Liver (tissue), 9 donors: Measurements from ENCODE around the gene DTNB. TPM values are rescaled to one million over a fixed set of nuclear protein-coding genes. Genes with fewer than 3 reads are reported as not detected.

Experiments used
- DNase-seq: peaks from one replicate; pipeline ENCODE4 v3.0.0-alpha.2; 2017; ENCODE audit warnings: low spot score
- H3K27ac ChIP-seq, 2 donors: one replicate each; pipeline ENCODE4 v1.7.0; 2013; ENCODE audit warnings: inconsistent platforms in 2 of 2, low read length in 2 of 2, control low read depth in 1 of 2, low read depth in 1 of 2, mild to moderate bottlenecking in 1 of 2
- H3K27me3 ChIP-seq, 4 donors: one replicate each; pipeline versions ENCODE4 v1.6.1 to v1.7.0; 2013; ENCODE audit warnings: low read length in 3 of 4, inconsistent platforms in 1 of 4, mild to moderate bottlenecking in 1 of 4, moderate library complexity in 1 of 4; ENCODE audit not compliant: control insufficient read depth in 4 of 4, insufficient read depth in 4 of 4
- H3K36me3 ChIP-seq, 4 donors: one replicate each; pipeline versions ENCODE4 v1.6.1 to v1.7.0; 2013; ENCODE audit warnings: low read length in 3 of 4, mild to moderate bottlenecking in 3 of 4, low read depth in 1 of 4, moderate library complexity in 1 of 4; ENCODE audit not compliant: control insufficient read depth in 4 of 4, insufficient read depth in 3 of 4
- H3K4me1 ChIP-seq, 4 donors: one replicate each; pipeline versions ENCODE4 v1.6.1 to v1.7.0; 2013; ENCODE audit warnings: low read length in 3 of 4, mild to moderate bottlenecking in 3 of 4, moderate library complexity in 1 of 4; ENCODE audit not compliant: control insufficient read depth in 4 of 4, insufficient read depth in 4 of 4
- H3K4me3 ChIP-seq, 3 donors: one replicate each; pipeline versions ENCODE4 v1.6.1 to v1.7.0; 2013; ENCODE audit warnings: low read length in 3 of 3, control low read depth in 1 of 3, low read depth in 1 of 3, mild to moderate bottlenecking in 1 of 3
- H3K9ac ChIP-seq, 2 donors: one replicate each; pipeline ENCODE4 v1.7.0; 2013; ENCODE audit warnings: low read length in 2 of 2, mild to moderate bottlenecking in 2 of 2, moderate library complexity in 2 of 2, control low read depth in 1 of 2, low read depth in 1 of 2
- H3K9me3 ChIP-seq, 4 donors: one replicate each; pipeline versions ENCODE4 v1.6.1 to v1.7.0; 2013; ENCODE audit warnings: low read length in 3 of 4; ENCODE audit not compliant: control insufficient read depth in 4 of 4
- EGR1 ChIP-seq, 2 donors: IDR thresholded peaks; 2 replicates each; pipeline ENCODE4 v1.6.1; 2016 to 2018; ENCODE audit warnings: antibody characterized with exemption in 2 of 2, low read depth in 2 of 2
- FOXA1 ChIP-seq: IDR thresholded peaks from 2 replicates; pipeline ENCODE4 v1.6.1; 2016; ENCODE audit warnings: antibody characterized with exemption
- FOXA2 ChIP-seq: IDR thresholded peaks from 2 replicates; pipeline ENCODE4 v1.6.1; 2016; ENCODE audit warnings: antibody characterized with exemption
- GABPA ChIP-seq, 2 donors: IDR thresholded peaks in 1 of 2; conservative IDR thresholded peaks in 1 of 2; 2 replicates each; pipeline ENCODE4 v1.6.1; 2016; ENCODE audit warnings: antibody characterized with exemption in 2 of 2, mild to moderate bottlenecking in 1 of 2, moderate library complexity in 1 of 2
- HNF4A ChIP-seq, 2 donors: conservative IDR thresholded peaks; 2 replicates each; pipeline ENCODE4 v1.6.1; 2016; ENCODE audit warnings: antibody characterized with exemption in 2 of 2, mild to moderate bottlenecking in 2 of 2
- HNF4G ChIP-seq: IDR thresholded peaks from 2 replicates; pipeline ENCODE4 v1.6.1; 2016; ENCODE audit warnings: antibody characterized with exemption
- JUND ChIP-seq, 2 donors: IDR thresholded peaks; 2 replicates each; pipeline ENCODE4 v1.6.1; 2016; ENCODE audit warnings: antibody characterized with exemption in 2 of 2
- NR2F2 ChIP-seq: IDR thresholded peaks from 2 replicates; pipeline ENCODE4 v1.6.1; 2016; ENCODE audit warnings: antibody characterized with exemption
- RAD21 ChIP-seq, 2 donors: IDR thresholded peaks; 2 replicates each; pipeline ENCODE4 v1.6.1; 2016; ENCODE audit warnings: antibody characterized with exemption in 2 of 2, mild to moderate bottlenecking in 2 of 2
- RXRA ChIP-seq, 2 donors: IDR thresholded peaks; 2 replicates each; pipeline ENCODE4 v1.6.1; 2017 to 2018; ENCODE audit warnings: antibody characterized with exemption in 2 of 2, mild to moderate bottlenecking in 1 of 2
- SP1 ChIP-seq: IDR thresholded peaks from 2 replicates; pipeline ENCODE4 v1.6.1; 2018; ENCODE audit warnings: antibody characterized with exemption, mild to moderate bottlenecking
- TAF1 ChIP-seq: conservative IDR thresholded peaks from 2 replicates; pipeline ENCODE4 v1.6.1; 2016; ENCODE audit warnings: antibody characterized with exemption, mild to moderate bottlenecking
- YY1 ChIP-seq: IDR thresholded peaks from 2 replicates; pipeline ENCODE4 v1.6.1; 2016; ENCODE audit warnings: antibody characterized with exemption, mild to moderate bottlenecking
- WGBS: extraction: QIAGEN DNeasy Blood & Tissue Kit; methylation state at CpG from one replicate; pipeline ENCODE4 v1.1.7; 2013; 5-methylcytosine and 5-hydroxymethylcytosine counted together
- polyA plus RNA-seq, 2 donors: library from polyadenylated mRNA; stranded (reverse) in 1 of 2; unstranded in 1 of 2; fragments of 200-250 nt in 1 of 2; fragments of >200 nt in 1 of 2; fragmentation: Nextera tagmentation in 1 of 2; extraction: Ambion mirVana in 1 of 2; gene quantifications; one replicate each; pipeline versions ENCODE4 v1.2.1 to v1.2.3, GENCODE V29; 2013 to 2015
- total RNA-seq, 2 donors: library from RNA; depleted of rRNA; stranded (reverse); fragments of >200 nt; gene quantifications; one replicate each; pipeline ENCODE4 v1.2.3, GENCODE V29; 2014
- TF ChIP-seq, protein P1 (sequence below): IDR thresholded peaks from 2 replicates; pipeline ENCODE4 v1.6.1; 2016; ENCODE audit warnings: antibody characterized with exemption
- TF ChIP-seq, protein P2 (sequence below): IDR thresholded peaks from 2 replicates; pipeline ENCODE4 v1.6.1; 2016; ENCODE audit warnings: antibody characterized with exemption, mild to moderate bottlenecking
- TF ChIP-seq, protein P3 (sequence below): IDR thresholded peaks from 2 replicates; pipeline ENCODE4 v1.6.1; 2016; ENCODE audit warnings: antibody characterized with exemption
- TF ChIP-seq, protein P4 (sequence below): fragments of 150-350 bp; IDR thresholded peaks from 2 replicates; pipeline ENCODE4 v1.5.1; 2017; ENCODE audit warnings: improper control_type of control experiment, low read depth, low read length; ENCODE audit not compliant: missing input control
- TF ChIP-seq, protein P5 (sequence below): IDR thresholded peaks from 2 replicates; pipeline ENCODE4 v1.6.1; 2016; ENCODE audit warnings: antibody characterized with exemption
- donor health status: healthy.
- donor health status: healthy.
- donor health status: healthy.
- donor health status: healthy.
- donor health status: healthy.

The DTNB gene
- total and polyA plus RNA-seq, 4 donors = 3.3 to 10.5 (median 6.4) TPM

DNA sequence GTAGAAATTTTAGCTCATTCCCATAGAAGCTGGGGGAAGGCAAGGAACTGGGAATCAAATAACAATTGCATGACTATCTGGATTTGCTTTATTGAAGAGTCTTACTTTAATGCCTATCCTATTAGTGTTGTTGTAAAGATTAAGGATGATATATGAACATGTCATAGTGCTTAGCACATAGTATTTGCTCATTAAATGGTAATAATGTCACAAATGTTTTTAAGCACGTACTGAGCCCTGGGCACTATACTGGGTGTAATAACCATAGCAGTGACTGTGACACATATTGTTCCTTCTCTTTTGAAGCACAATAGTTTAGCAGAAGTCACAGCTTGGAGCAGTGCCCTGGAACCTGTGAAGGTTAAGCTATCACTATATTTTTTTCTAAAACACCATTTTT is 47.2 kb upstream of the DTNB start:
- no peaks in the 10 kb centered on the region for H3K9me3 ChIP-seq
- H3K4me3 ChIP-seq = no peak overlapping the region
- H3K27ac ChIP-seq = no peak overlapping the region
- 87% methylated on average over 1 of the region's 1 CpG for whole genome bisulfite sequencing
- H3K9ac ChIP-seq = no peak overlapping the region
- no peaks in the 10 kb centered on the region for H3K27me3 ChIP-seq
- H3K4me1 ChIP-seq = no peaks in the 10 kb centered on the region
- TF ChIP-seq, protein P1, sequence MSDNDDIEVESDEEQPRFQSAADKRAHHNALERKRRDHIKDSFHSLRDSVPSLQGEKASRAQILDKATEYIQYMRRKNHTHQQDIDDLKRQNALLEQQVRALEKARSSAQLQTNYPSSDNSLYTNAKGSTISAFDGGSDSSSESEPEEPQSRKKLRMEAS = no peak
- no peak for TF ChIP-seq HNF4A (conservative IDR thresholded peaks at IDR 0.05)
- TF ChIP-seq TAF1 = no peak
- no peak for TF ChIP-seq RAD21 (IDR thresholded peaks at IDR 0.05)
- TF ChIP-seq FOXA1 = no peak
- TF ChIP-seq YY1 = no peak
- no peak for TF ChIP-seq GABPA (IDR thresholded peaks at IDR 0.05 in 1 of 2, conservative IDR thresholded peaks at IDR 0.05 in 1 of 2)
- no peak for TF ChIP-seq FOXA2
- TF ChIP-seq EGR1 (IDR thresholded peaks at IDR 0.05; ENCODE audit: low read depth in 2 of 2) = no peak
- TF ChIP-seq, protein P2, sequence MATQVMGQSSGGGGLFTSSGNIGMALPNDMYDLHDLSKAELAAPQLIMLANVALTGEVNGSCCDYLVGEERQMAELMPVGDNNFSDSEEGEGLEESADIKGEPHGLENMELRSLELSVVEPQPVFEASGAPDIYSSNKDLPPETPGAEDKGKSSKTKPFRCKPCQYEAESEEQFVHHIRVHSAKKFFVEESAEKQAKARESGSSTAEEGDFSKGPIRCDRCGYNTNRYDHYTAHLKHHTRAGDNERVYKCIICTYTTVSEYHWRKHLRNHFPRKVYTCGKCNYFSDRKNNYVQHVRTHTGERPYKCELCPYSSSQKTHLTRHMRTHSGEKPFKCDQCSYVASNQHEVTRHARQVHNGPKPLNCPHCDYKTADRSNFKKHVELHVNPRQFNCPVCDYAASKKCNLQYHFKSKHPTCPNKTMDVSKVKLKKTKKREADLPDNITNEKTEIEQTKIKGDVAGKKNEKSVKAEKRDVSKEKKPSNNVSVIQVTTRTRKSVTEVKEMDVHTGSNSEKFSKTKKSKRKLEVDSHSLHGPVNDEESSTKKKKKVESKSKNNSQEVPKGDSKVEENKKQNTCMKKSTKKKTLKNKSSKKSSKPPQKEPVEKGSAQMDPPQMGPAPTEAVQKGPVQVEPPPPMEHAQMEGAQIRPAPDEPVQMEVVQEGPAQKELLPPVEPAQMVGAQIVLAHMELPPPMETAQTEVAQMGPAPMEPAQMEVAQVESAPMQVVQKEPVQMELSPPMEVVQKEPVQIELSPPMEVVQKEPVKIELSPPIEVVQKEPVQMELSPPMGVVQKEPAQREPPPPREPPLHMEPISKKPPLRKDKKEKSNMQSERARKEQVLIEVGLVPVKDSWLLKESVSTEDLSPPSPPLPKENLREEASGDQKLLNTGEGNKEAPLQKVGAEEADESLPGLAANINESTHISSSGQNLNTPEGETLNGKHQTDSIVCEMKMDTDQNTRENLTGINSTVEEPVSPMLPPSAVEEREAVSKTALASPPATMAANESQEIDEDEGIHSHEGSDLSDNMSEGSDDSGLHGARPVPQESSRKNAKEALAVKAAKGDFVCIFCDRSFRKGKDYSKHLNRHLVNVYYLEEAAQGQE = no peak
- TF ChIP-seq, protein P3, sequence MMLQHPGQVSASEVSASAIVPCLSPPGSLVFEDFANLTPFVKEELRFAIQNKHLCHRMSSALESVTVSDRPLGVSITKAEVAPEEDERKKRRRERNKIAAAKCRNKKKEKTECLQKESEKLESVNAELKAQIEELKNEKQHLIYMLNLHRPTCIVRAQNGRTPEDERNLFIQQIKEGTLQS = no peak
- TF ChIP-seq, protein P4, sequence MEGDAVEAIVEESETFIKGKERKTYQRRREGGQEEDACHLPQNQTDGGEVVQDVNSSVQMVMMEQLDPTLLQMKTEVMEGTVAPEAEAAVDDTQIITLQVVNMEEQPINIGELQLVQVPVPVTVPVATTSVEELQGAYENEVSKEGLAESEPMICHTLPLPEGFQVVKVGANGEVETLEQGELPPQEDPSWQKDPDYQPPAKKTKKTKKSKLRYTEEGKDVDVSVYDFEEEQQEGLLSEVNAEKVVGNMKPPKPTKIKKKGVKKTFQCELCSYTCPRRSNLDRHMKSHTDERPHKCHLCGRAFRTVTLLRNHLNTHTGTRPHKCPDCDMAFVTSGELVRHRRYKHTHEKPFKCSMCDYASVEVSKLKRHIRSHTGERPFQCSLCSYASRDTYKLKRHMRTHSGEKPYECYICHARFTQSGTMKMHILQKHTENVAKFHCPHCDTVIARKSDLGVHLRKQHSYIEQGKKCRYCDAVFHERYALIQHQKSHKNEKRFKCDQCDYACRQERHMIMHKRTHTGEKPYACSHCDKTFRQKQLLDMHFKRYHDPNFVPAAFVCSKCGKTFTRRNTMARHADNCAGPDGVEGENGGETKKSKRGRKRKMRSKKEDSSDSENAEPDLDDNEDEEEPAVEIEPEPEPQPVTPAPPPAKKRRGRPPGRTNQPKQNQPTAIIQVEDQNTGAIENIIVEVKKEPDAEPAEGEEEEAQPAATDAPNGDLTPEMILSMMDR = no peak
- no peak for TF ChIP-seq SP1
- TF ChIP-seq HNF4G = no peak
- TF ChIP-seq JUND (IDR thresholded peaks at IDR 0.05) = no peak
- no peak for TF ChIP-seq NR2F2
- H3K36me3 ChIP-seq = no peaks in the 10 kb centered on the region
- no peak for DNase-seq

DNA sequence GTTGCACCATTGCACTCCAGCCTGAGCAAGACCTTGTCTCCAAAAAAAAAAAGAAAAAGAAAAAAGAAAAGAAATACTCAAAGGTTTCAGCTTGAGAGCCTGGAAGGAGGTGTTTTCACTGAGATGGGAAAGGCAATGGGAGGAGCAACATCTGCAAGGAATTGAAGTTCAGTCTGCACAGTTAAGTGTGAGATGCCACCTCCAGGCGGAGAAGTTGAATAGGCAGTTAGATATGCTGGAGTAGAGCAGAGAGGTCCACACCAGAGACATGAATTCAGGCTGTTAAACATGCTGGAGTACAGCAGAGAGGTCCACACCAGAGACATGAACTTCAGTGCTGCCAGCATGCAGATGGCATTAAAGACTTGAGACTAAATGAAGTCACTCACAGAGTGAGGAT is 41.4 kb upstream of the DTNB start:
- H3K9me3 ChIP-seq = no peaks in the 10 kb centered on the region
- no peaks in the 10 kb centered on the region for H3K27me3 ChIP-seq
- DNase-seq = no peak
- H3K9ac ChIP-seq = no peak overlapping the region
- no peaks in the 10 kb centered on the region for H3K36me3 ChIP-seq
- peaks cover 0 to 5% (median 0%) of the 10 kb centered on the region in 4 donors for H3K4me1 ChIP-seq
- TF ChIP-seq, protein P5, sequence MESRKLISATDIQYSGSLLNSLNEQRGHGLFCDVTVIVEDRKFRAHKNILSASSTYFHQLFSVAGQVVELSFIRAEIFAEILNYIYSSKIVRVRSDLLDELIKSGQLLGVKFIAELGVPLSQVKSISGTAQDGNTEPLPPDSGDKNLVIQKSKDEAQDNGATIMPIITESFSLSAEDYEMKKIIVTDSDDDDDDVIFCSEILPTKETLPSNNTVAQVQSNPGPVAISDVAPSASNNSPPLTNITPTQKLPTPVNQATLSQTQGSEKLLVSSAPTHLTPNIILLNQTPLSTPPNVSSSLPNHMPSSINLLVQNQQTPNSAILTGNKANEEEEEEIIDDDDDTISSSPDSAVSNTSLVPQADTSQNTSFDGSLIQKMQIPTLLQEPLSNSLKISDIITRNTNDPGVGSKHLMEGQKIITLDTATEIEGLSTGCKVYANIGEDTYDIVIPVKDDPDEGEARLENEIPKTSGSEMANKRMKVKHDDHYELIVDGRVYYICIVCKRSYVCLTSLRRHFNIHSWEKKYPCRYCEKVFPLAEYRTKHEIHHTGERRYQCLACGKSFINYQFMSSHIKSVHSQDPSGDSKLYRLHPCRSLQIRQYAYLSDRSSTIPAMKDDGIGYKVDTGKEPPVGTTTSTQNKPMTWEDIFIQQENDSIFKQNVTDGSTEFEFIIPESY = no peak
- TF ChIP-seq NR2F2 (no peak), HNF4G (no peak), RXRA (IDR thresholded peaks at IDR 0.05) (no peak), HNF4A (conservative IDR thresholded peaks at IDR 0.05) (no peak), YY1 (no peak)
- H3K27ac ChIP-seq = no peak overlapping the region
- 93% methylated on average over 1 of the region's 1 CpG for WGBS
- H3K4me3 ChIP-seq = no peak overlapping the region
